ENCODE data around the gene ZBTB42.

GRCh38 chr14:104776961-104777807 is 23.7 kb upstream of the ZBTB42 start:
- TF ChIP-seq EGR1 (IDR thresholded peaks at IDR 0.05) (no peak), FOXM1 (IDR thresholded peaks at IDR 0.05; ENCODE audit: borderline replicate concordance, low read depth) (no peak), EP300 (IDR thresholded peaks at IDR 0.05; ENCODE audit: borderline replicate concordance) (no peak), TCF12 (IDR thresholded peaks at IDR 0.05; ENCODE audit: low read depth) (no peak), USF1 (IDR thresholded peaks at IDR 0.05) (no peak)

Measured in Ishikawa (cell line).